ENCODE measurements around the gene PDK2.

Gene PDK2

GRCh38 chr17:50118076-50118827 lies 23.1 kb downstream of the PDK2 start:
- DNase-seq (ENCODE audit: low read depth), result no peak
- TF ChIP-seq, protein P1, sequence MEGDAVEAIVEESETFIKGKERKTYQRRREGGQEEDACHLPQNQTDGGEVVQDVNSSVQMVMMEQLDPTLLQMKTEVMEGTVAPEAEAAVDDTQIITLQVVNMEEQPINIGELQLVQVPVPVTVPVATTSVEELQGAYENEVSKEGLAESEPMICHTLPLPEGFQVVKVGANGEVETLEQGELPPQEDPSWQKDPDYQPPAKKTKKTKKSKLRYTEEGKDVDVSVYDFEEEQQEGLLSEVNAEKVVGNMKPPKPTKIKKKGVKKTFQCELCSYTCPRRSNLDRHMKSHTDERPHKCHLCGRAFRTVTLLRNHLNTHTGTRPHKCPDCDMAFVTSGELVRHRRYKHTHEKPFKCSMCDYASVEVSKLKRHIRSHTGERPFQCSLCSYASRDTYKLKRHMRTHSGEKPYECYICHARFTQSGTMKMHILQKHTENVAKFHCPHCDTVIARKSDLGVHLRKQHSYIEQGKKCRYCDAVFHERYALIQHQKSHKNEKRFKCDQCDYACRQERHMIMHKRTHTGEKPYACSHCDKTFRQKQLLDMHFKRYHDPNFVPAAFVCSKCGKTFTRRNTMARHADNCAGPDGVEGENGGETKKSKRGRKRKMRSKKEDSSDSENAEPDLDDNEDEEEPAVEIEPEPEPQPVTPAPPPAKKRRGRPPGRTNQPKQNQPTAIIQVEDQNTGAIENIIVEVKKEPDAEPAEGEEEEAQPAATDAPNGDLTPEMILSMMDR (IDR thresholded peaks at IDR 0.05; ENCODE audit: control insufficient read depth, insufficient read depth, low read depth, low read length, missing control alignments), result no peak
- H3K4me3 ChIP-seq (ENCODE audit: control insufficient read depth, low read depth, low read length), result no peak overlapping the region

- no peak overlapping the region for H3K4me3 ChIP-seq (ENCODE audit: control insufficient read depth, low read depth, low read length)
- TF ChIP-seq, protein P1 (IDR thresholded peaks at IDR 0.05; ENCODE audit: control insufficient read depth, insufficient read depth, low read depth, low read length, missing control alignments), result no peak
- DNase-seq (ENCODE audit: low read depth), result no peak
These were observed 23.7 kb downstream of the PDK2 start for GRCh38 chr17:50118828-50119218.

GRCh38 chr17:50120475-50121253 lies 25.5 kb downstream of the PDK2 start:
- TF ChIP-seq, protein P1 (IDR thresholded peaks at IDR 0.05; ENCODE audit: control insufficient read depth, insufficient read depth, low read depth, low read length, missing control alignments), result no peak
- H3K4me3 ChIP-seq (ENCODE audit: control insufficient read depth, low read depth, low read length), result no peak overlapping the region
- no peak for DNase-seq (ENCODE audit: low read depth)

DNA sequence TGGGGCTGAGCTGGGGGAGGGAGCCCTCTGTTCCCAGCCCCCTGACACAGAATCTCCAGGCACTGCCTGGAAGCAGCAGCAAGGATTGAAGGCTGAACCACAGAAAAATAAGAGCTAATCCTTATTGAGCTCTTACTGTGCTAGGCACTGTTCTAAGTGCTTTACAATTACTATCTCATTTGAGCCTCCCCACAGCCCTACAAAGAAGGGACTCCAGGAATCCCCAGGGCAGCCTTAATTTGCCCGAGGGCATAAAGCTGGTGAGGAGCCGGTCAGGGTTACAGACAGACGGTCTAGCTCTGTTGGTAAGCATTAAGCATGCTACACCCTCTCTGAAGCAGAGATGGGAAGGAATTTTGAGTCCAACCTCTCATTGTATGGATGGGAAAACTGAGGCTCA lies 27.8 kb downstream of the PDK2 start:
- DNase-seq (ENCODE audit: low read depth), result no peak
- H3K4me3 ChIP-seq (ENCODE audit: control insufficient read depth, low read depth, low read length), result no peak overlapping the region
- TF ChIP-seq, protein P1 (IDR thresholded peaks at IDR 0.05; ENCODE audit: control insufficient read depth, insufficient read depth, low read depth, low read length, missing control alignments), result no peak

DNA sequence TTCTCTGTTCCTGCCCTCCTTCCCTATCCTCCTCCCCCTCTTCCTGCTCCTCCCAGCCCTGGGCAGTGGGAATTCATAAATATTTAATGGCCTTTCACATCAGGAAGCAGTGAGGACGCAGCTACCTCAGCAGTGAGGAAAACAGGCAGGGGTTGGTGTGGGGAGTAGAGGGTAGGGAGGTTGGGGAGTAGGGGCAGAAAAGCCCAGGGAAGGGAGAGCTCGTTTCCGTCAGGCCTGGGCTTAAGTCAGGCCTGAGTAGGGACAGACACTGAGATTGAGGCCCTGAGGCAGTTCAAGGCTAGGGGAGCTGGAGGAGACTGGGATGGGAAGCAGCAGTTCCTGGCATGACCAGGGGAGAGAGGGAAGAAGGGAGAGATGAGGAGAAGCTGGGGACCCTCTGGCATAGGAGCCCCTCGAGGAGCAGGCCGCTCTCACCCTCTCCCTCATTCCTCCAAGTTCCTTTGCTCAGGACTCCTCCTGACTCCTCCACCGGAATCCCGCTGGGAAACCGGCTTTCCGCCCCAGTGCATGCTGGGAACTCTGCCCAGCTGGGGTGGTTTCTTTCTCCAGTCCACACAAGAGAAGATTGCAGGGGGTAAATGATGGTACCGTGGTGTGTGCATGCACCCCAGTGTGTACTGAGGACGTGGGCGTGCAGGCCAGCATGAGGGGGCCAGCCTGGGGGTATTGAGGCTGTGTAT lies 28.6 kb downstream of the PDK2 start:
- TF ChIP-seq, protein P1 (IDR thresholded peaks at IDR 0.05; ENCODE audit: control insufficient read depth, insufficient read depth, low read depth, low read length, missing control alignments), result no peak
- no peak for DNase-seq (ENCODE audit: low read depth)
- H3K4me3 ChIP-seq (ENCODE audit: control insufficient read depth, low read depth, low read length), result no peak overlapping the region

DNA sequence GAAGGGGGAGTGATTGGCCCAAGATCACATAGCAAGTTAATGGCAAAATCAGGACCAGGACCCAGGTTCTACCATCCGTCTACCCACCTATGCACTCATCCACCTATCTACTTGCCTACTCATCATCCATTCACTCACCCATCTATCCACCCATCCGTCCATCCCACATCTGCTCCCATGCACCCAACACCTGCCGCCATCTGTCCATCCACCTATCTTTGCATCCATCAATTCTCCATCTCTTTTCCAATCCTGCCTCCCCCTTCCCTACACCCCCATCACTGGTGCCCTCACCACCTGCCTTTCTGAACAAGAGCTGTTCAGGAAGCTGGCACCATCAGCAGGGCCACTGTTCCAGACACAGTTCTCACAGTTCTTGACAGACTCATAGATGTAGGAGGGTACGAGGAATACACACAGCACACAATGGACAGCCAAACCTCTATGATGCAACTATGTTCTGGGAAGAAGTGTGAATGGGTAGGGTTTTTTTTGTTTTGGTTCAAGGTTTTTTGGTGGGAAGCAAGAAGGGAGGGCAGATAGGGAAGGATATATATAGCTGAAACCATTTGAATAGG lies 30.4 kb downstream of the PDK2 start:
- TF ChIP-seq, protein P1 (IDR thresholded peaks at IDR 0.05; ENCODE audit: control insufficient read depth, insufficient read depth, low read depth, low read length, missing control alignments), result no peak
- DNase-seq (ENCODE audit: low read depth), result no peak
- H3K4me3 ChIP-seq (ENCODE audit: control insufficient read depth, low read depth, low read length), result no peak overlapping the region

All from AG09309 (cell line).